Body of pancreas (tissue), 4 donors: ENCODE data around the gene BRAT1. TPM values are rescaled to one million over a fixed set of nuclear protein-coding genes. Genes with fewer than 3 reads are reported as not detected.
A peak's percentile ranks its signal among the peaks of the same experiment; 100 is the strongest.

ENCODE experiments used
- ATAC-seq: fragments of 150-250 bp; one replicate; pipeline ENCODE4 v1.9.1; 2016
- DNase-seq, 4 donors: peaks; one replicate each; pipeline ENCODE4 v3.0.0-alpha.2; 2019
- H3K27ac ChIP-seq, 4 donors: fragments of 200-600 bp; sonication (generic); 1 replicate in 3 of 4; 2 replicates in 1 of 4; pipeline versions ENCODE4 v1.5.1 to v1.6.1; 2016 to 2019; ENCODE audit warnings: mild to moderate bottlenecking in 1 of 4, mixed read lengths in 1 of 4, moderate library complexity in 1 of 4
- H3K27me3 ChIP-seq, 2 donors: fragments of 200-600 bp; sonication (generic); one replicate each; pipeline ENCODE4 v1.6.0; 2016; ENCODE audit warnings: mild to moderate bottlenecking in 1 of 2
- H3K36me3 ChIP-seq, 2 donors: fragments of 200-600 bp; sonication (generic); replicated peaks in 1 of 2; 2 replicates each; pipeline ENCODE4 v1.5.1; 2016; ENCODE audit warnings: low read depth in 2 of 2; ENCODE audit not compliant: insufficient read depth in 1 of 2
- H3K4me1 ChIP-seq: fragments of 200-600 bp; sonication (generic); one replicate; pipeline ENCODE4 v1.6.0; 2016
- H3K4me3 ChIP-seq, 2 donors: fragments of 200-600 bp; sonication (generic); 1 replicate in 1 of 2; 2 replicates in 1 of 2; pipeline ENCODE4 v1.5.1; 2016 to 2019
- H3K9me3 ChIP-seq, 3 donors: fragments of 200-600 bp; sonication (generic); 1 replicate in 2 of 3; 2 replicates in 1 of 3; pipeline ENCODE4 v1.5.1; 2016
- POLR2A ChIP-seq, 3 donors: fragments of 450-650 bp; IDR thresholded peaks; one replicate each; pipeline ENCODE4 v1.6.1; 2016; ENCODE audit warnings: antibody characterized with exemption in 3 of 3, mild to moderate bottlenecking in 2 of 3
- WGBS, 2 donors: methylation state at CpG; one replicate each; pipeline ENCODE4 v1.1.5; 2017; 5-methylcytosine and 5-hydroxymethylcytosine counted together
- intact Hi-C: fragments of 100-400 bp; cut with DNase I; formaldehyde crosslinking; loops from one replicate; pipeline ENCODE4 v1.15.1; 2023
- total RNA-seq, 2 donors: library from RNA; depleted of rRNA; stranded (reverse); fragments of >200 nt; gene quantifications; one replicate each; pipeline ENCODE4 v1.1.0, GENCODE V29; 2016
- TF ChIP-seq, protein P1 (sequence below), 7 experiments: fragments of 450-650 bp in 4 of 7; fragments of 200-600 bp in 3 of 7; sonication (generic) in 3 of 7; IDR thresholded peaks; one replicate each; pipeline ENCODE4 v1.5.1; 2016 to 2019; ENCODE audit warnings: antibody characterized with exemption in 7 of 7

The BRAT1 gene
- total RNA-seq, 2 donors from 2014 or later = 36.6 to 46.8 TPM

DNA sequence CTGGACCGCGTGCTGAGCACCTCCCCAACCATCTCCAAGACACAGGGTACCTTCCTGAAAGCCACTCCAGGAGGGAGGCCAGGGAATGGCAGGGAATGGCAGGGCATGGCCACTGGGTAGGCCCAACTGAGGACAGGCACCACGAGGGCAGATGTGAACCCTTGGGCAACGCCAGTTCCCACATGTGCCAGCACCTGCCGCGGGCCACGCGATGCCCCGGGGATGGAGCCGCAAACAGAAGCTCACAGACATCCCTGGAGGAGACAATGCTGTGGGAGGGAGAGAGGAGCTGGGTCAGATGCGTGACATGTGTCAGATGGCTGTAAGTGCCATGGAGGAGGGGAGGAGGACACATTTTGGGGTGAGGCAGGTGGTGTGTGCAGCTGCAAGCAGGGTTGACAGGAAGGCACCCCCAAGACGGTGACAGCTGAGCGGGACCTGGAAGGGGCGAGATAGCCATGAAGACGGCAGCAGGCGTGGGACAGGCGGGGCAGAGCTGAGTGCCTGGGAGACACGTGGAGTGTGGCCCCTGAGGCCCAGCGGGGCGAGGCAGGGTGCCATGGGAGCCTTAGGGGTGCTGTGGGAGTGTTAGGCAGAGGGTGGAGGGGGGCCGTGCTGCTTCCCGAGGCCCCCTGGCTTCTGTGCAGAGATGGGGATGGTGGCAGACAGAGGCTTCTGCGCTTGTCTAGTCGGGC lies 31.1 kb upstream of the BRAT1 start:
- TF ChIP-seq POLR2A (IDR thresholded peaks at IDR 0.05) = no peak
- TF ChIP-seq, protein P1, sequence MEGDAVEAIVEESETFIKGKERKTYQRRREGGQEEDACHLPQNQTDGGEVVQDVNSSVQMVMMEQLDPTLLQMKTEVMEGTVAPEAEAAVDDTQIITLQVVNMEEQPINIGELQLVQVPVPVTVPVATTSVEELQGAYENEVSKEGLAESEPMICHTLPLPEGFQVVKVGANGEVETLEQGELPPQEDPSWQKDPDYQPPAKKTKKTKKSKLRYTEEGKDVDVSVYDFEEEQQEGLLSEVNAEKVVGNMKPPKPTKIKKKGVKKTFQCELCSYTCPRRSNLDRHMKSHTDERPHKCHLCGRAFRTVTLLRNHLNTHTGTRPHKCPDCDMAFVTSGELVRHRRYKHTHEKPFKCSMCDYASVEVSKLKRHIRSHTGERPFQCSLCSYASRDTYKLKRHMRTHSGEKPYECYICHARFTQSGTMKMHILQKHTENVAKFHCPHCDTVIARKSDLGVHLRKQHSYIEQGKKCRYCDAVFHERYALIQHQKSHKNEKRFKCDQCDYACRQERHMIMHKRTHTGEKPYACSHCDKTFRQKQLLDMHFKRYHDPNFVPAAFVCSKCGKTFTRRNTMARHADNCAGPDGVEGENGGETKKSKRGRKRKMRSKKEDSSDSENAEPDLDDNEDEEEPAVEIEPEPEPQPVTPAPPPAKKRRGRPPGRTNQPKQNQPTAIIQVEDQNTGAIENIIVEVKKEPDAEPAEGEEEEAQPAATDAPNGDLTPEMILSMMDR (IDR thresholded peaks at IDR 0.05) = no peak
- H3K4me3 ChIP-seq = no peak overlapping the region
- peaks cover 0 to 7% of the 10 kb centered on the region in 2 donors for H3K36me3 ChIP-seq
- ATAC-seq (no peak), DNase-seq (no peak)
- H3K4me1 ChIP-seq = no peaks in the 10 kb centered on the region
- no peaks in the 10 kb centered on the region for H3K9me3 ChIP-seq
- intact Hi-C loops = no loop called here
- H3K27ac ChIP-seq = no peak overlapping the region
- no peaks in the 10 kb centered on the region for H3K27me3 ChIP-seq
- WGBS, 2 donors = 90 to 94% methylated on average over 23 to 24 of the region's 24 CpGs

DNA sequence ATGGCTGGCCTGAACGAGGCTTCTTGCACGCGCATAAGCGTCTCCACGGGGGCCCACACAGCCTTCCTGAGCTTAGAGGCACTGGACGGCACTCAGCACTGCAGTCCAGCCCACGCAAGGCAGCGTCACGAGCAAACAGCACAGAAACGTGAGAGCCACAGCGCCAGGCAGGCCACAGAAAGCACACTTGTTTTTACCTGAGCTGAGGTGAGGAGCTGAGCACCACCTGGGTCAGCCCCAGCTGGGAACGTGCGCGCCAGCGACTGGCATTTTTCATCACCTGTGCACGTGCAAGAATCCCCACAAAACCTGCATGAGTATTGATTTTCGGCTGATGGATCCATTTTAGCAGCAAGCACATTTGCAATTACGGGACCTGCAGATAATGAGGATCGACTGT lies 30.1 kb upstream of the BRAT1 start:
- Histone ChIP-seq H3K9me3 (no peaks in the 10 kb centered on the region), H3K27ac (no peak overlapping the region), H3K4me1 (no peaks in the 10 kb centered on the region), H3K27me3 (no peaks in the 10 kb centered on the region), H3K36me3 (peaks cover 0 to 7% of the 10 kb centered on the region in 2 donors), H3K4me3 (no peak overlapping the region)
- 84 to 97% methylated on average over 18 to 19 of the region's 19 CpGs for WGBS, 2 donors
- ATAC-seq = no peak
- no peak for DNase-seq
- TF ChIP-seq POLR2A (IDR thresholded peaks at IDR 0.05) = no peak
- TF ChIP-seq, protein P1 (IDR thresholded peaks at IDR 0.05) = no peak
- intact Hi-C loops = no loop called here

DNA sequence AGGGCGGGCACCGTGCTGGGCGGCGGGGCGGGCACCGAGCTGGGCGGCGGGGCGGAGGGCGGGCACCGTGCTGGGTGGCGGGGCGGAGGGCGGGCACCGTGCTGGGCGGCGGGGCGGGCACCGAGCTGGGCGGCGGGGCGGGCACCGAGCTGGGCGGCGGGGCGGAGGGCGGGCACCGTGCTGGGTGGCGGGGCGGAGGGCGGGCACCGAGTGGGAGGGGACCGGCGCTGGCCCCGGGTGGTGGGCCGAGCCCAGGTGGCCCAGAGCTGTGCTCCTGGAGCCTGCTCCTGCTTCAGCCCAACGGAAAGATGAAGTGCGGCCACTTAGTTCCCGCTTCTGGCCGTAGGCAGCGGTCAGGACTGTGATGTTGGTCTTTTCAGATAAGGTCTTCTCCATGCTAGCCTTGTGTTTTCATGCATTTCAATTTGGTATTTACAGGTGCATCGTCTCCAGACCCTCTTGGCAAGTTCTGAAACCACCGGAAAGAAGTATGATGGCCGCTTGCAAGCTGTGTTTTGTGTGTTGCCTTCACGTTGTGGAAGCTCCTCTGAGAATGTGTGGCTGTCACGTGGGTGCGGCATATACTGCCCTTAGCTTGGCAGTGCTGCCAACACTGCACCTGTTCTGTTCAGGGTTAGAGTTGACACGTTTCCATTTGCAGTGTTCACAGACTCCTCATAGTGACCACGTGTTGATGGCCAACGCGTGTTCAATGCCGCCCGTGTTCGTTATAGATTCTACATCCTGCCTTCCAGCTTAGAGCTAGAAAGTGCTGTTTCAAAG lies 28.7 kb upstream of the BRAT1 start:
- H3K27me3 ChIP-seq = no peaks in the 10 kb centered on the region
- ATAC-seq = peak; percentile 73
- 55 to 57% methylated on average over 15 to 23 of the region's 54 CpGs for WGBS, 2 donors
- peaks cover 0 to 3% of the 10 kb centered on the region in 2 donors for H3K36me3 ChIP-seq
- no peaks in the 10 kb centered on the region for H3K4me1 ChIP-seq
- peak; percentile 45 to 76 (median 64) for DNase-seq
- H3K27ac ChIP-seq = no peak overlapping the region
- TF ChIP-seq, protein P1 (IDR thresholded peaks at IDR 0.05) = no peak
- TF ChIP-seq POLR2A (IDR thresholded peaks at IDR 0.05) = no peak
- H3K9me3 ChIP-seq = no peaks in the 10 kb centered on the region
- intact Hi-C loops = no loop called here
- H3K4me3 ChIP-seq = no peak overlapping the region

DNA sequence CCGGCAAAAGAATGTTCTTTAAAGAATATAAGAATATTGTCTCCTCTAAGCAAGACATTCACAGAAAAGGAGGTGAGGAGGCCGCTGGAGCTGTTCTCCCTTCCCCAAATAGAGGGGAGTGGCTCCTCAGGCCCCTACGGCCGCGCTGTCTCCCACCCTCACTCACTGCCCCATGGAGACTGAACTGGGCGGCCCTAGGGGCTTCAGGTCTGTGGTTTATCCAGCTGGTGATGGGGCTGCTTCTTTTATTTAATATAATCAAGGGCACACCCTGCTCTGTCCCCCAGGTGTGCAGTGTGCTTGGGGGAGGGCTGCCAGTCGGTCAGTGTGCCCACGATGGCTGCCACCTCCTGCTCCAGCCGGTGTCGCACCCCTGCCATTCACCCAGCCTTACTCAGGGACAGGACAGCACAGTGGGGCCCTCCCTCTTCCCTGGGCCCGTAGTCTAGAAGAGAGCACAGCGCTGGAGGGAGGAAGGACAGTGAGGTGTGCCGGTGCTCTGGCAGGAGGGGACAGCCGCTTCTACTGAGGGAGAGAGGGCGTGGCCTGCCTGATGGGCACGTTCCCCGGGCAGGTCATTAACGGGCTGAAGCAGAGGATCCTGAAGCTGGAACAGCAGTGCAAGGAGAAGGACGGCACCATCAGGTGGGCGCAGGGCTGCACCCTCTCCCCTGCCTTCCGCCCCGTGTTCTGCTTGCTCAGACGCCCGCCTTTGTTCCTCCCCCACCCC lies 26.8 kb upstream of the BRAT1 start:
- no peaks in the 10 kb centered on the region for H3K27me3 ChIP-seq
- no peak overlapping the region for H3K27ac ChIP-seq
- H3K4me1 ChIP-seq = no peaks in the 10 kb centered on the region
- DNase-seq = no peak
- intact Hi-C loops = no loop called here
- no peak for TF ChIP-seq POLR2A (IDR thresholded peaks at IDR 0.05)
- TF ChIP-seq, protein P1 (IDR thresholded peaks at IDR 0.05) = no peak
- H3K9me3 ChIP-seq = no peaks in the 10 kb centered on the region
- H3K36me3 ChIP-seq = peaks cover 0 to 8% of the 10 kb centered on the region in 2 donors
- no peak overlapping the region for H3K4me3 ChIP-seq
- ATAC-seq = no peak
- WGBS, 2 donors = 87 to 92% methylated on average over 20 to 23 of the region's 24 CpGs
